Skeletal muscle satellite cell (primary cell): ENCODE measurements around the gene EXOSC9.

Experiments used
- H3K27me3 ChIP-seq: 2 replicates; pipeline ENCODE4 v1.7.0; 2013; ENCODE audit warnings: low read length; ENCODE audit not compliant: control insufficient read depth, insufficient read depth
- H3K36me3 ChIP-seq: 2 replicates; pipeline ENCODE4 v1.7.0; 2013; ENCODE audit warnings: mild to moderate bottlenecking, control low read depth, low read length; ENCODE audit not compliant: insufficient read depth
- H3K4me1 ChIP-seq: 2 replicates; pipeline ENCODE4 v1.7.0; 2013; ENCODE audit warnings: low read length; ENCODE audit not compliant: control insufficient read depth, insufficient read depth
- H3K4me2 ChIP-seq: 2 replicates; pipeline ENCODE4 v1.7.0; 2013; ENCODE audit warnings: mild to moderate bottlenecking, low read length
- H3K4me3 ChIP-seq: 2 replicates; pipeline ENCODE4 v1.7.0; 2013; ENCODE audit warnings: low read length
- H3K9ac ChIP-seq: 2 replicates; pipeline ENCODE4 v1.7.0; 2013; ENCODE audit warnings: mild to moderate bottlenecking, low read depth, low read length, moderate library complexity
- H3K9me3 ChIP-seq: replicated peaks from 2 replicates; pipeline ENCODE4 v1.7.0; 2013; ENCODE audit warnings: mild to moderate bottlenecking, control low read depth, low read length

EXOSC9 gene

GRCh38 chr4:121811122-121811521, 10.0 kb downstream of the EXOSC9 start:
- Histone ChIP-seq H3K9ac (no peak overlapping the region), H3K4me2 (no peak overlapping the region), H3K36me3 (peaks cover 67% of the 10 kb centered on the region), H3K9me3 (no peaks in the 10 kb centered on the region), H3K4me3 (no peak overlapping the region), H3K27me3 (no peaks in the 10 kb centered on the region), H3K4me1 (no peaks in the 10 kb centered on the region)

DNA sequence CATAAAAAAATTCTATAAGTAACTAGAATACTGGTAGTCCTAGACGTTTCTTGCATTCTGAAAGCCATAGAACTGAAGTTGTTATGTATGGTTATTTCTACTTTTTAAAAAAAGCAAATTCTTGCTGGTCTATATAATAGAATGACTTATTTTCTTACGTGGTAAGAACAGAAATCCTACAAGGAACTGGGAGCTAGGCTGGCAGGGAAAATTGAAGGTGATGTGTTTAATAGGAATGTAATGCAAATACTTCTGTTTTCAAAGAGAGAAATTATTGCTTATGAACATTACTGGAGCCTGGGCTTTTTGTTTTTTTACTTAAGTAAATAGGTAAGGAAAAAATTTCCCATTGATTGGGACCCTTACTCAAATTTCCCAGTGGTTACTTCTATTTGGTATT, 13.6 kb downstream of the EXOSC9 start:
- H3K4me3 ChIP-seq: no peak overlapping the region
- H3K9ac ChIP-seq: no peak overlapping the region
- H3K36me3 ChIP-seq: peaks cover 68% of the 10 kb centered on the region
- H3K27me3 ChIP-seq: no peaks in the 10 kb centered on the region
- H3K4me2 ChIP-seq: no peak overlapping the region
- peaks cover 15% of the 10 kb centered on the region for H3K4me1 ChIP-seq
- no peaks in the 10 kb centered on the region for H3K9me3 ChIP-seq

GRCh38 chr4:121817006-121817405, 15.9 kb downstream of the EXOSC9 start:
- H3K4me2 ChIP-seq: no peak overlapping the region
- H3K9me3 ChIP-seq: no peaks in the 10 kb centered on the region
- no peak overlapping the region for H3K9ac ChIP-seq
- no peak overlapping the region for H3K4me3 ChIP-seq
- peaks cover 59% of the 10 kb centered on the region for H3K36me3 ChIP-seq
- peaks cover 28% of the 10 kb centered on the region for H3K4me1 ChIP-seq
- H3K27me3 ChIP-seq: no peaks in the 10 kb centered on the region

- Histone ChIP-seq H3K9me3 (no peaks in the 10 kb centered on the region), H3K4me3 (no peak overlapping the region), H3K27me3 (no peaks in the 10 kb centered on the region), H3K9ac (no peak overlapping the region), H3K4me2 (no peak overlapping the region), H3K36me3 (peaks cover 57% of the 10 kb centered on the region), H3K4me1 (peaks cover 30% of the 10 kb centered on the region)
These were observed 16.6 kb downstream of the EXOSC9 start for GRCh38 chr4:121817701-121818100.

DNA sequence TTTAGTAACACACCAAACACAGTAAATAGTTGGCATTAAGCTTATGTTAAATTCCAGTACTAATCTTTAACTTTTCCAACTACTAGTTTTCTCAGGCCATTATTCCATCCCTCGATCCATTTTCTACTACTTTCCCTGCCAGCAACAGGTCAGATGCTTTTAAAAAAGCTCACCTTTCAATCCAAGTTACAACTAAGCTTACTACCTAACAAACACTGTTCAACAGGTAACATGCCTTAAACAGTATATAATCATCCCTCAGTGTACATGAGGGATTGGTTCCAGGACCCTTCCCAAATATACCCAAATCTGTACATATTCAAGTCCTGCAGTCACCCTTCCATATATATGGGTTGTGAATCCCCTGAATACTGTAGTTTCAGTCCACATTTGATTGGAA, 17.1 kb downstream of the EXOSC9 start:
- H3K4me2 ChIP-seq: no peak overlapping the region
- peaks cover 30% of the 10 kb centered on the region for H3K4me1 ChIP-seq
- H3K27me3 ChIP-seq: no peaks in the 10 kb centered on the region
- no peak overlapping the region for H3K4me3 ChIP-seq
- H3K9ac ChIP-seq: no peak overlapping the region
- H3K36me3 ChIP-seq: peaks cover 52% of the 10 kb centered on the region
- no peaks in the 10 kb centered on the region for H3K9me3 ChIP-seq

- Histone ChIP-seq H3K9me3 (no peaks in the 10 kb centered on the region), H3K4me1 (peaks cover 30% of the 10 kb centered on the region), H3K4me2 (peak overlapping the region; percentile 19), H3K27me3 (no peaks in the 10 kb centered on the region), H3K4me3 (no peak overlapping the region), H3K9ac (no peak overlapping the region), H3K36me3 (peaks cover 41% of the 10 kb centered on the region)
These were observed 18.3 kb downstream of the EXOSC9 start for GRCh38 chr4:121819216-121819965.

DNA sequence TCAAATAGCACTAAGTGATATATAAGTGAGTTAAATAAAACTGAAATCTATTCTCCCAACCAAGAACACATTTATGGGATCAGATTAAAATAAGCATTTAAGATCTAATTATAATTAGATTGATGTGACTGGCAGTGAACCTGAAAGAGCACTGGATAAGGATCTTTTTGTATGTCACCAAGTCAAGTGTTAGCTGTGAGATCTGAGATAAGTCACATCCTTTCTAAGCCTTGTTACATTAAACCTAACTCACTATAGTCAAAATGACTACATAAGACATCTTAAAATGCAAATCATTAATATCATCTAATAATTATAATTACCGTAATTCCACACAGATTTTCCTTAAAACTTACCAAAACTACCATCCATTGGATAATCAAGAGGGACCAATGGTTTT, 20.9 kb downstream of the EXOSC9 start:
- H3K9ac ChIP-seq: peak overlapping the region; percentile 88
- peak overlapping the region; percentile 90 for H3K4me3 ChIP-seq
- peaks cover 31% of the 10 kb centered on the region for H3K36me3 ChIP-seq
- H3K4me1 ChIP-seq: peaks cover 30% of the 10 kb centered on the region
- peak overlapping the region; percentile 95 for H3K4me2 ChIP-seq
- no peaks in the 10 kb centered on the region for H3K27me3 ChIP-seq
- H3K9me3 ChIP-seq: no peaks in the 10 kb centered on the region

- Histone ChIP-seq H3K9ac (peak overlapping the region; percentile 88), H3K36me3 (peaks cover 23% of the 10 kb centered on the region), H3K4me3 (peak overlapping the region; percentile 90), H3K27me3 (no peaks in the 10 kb centered on the region), H3K4me2 (peak overlapping the region; percentile 95), H3K4me1 (peaks cover 32% of the 10 kb centered on the region), H3K9me3 (no peaks in the 10 kb centered on the region)
These were observed 21.8 kb downstream of the EXOSC9 start for GRCh38 chr4:121822796-121823504.

- H3K36me3 ChIP-seq: peaks cover 17% of the 10 kb centered on the region
- H3K4me1 ChIP-seq: peaks cover 34% of the 10 kb centered on the region
These were observed 22.5 kb downstream of the EXOSC9 start, which contains the start of gene CCNA2 for GRCh38 chr4:121823505-121824170. Gene CCNA2, minus strand, starts transcription at chr4:121823883. Its CDS starts 255 bp downstream, at chr4:121823628.

DNA sequence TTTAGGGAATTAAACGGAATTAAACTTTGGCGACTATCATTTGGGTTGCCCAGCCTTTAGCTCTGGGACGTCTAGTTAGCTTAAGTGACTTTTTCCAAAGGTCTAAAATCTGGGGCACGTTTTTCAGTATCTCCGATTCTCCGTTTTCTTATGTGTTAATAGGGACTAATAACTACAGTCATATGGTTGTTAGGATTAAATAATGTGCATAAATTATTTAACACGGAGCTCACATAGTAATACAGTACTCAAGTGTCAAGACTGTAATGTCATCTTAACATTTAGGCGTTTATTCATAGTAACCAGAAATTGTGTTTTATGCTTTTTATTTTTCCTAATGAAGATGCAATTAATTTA, 23.0 kb downstream of the EXOSC9 start:
- peak overlapping the region; percentile 90 for H3K4me3 ChIP-seq
- no peaks in the 10 kb centered on the region for H3K9me3 ChIP-seq
- H3K4me2 ChIP-seq: peak overlapping the region; percentile 95
- no peaks in the 10 kb centered on the region for H3K27me3 ChIP-seq
- H3K9ac ChIP-seq: peak overlapping the region; percentile 88
- H3K4me1 ChIP-seq: peaks cover 34% of the 10 kb centered on the region
- peaks cover 12% of the 10 kb centered on the region for H3K36me3 ChIP-seq

More at GRCh38 chr4:121823505-121824170, 22.5 kb downstream of the EXOSC9 start, which contains the start of gene CCNA2:
- H3K9ac ChIP-seq: peak within 1 kb of the TSS; percentile 88
- H3K9me3 ChIP-seq: no peaks in the 10 kb centered on the region
- H3K4me3 ChIP-seq: peak within 1 kb of the TSS; percentile 90
- peak within 1 kb of the TSS; percentile 95 for H3K4me2 ChIP-seq
- no peaks in the 10 kb centered on the region for H3K27me3 ChIP-seq

DNA sequence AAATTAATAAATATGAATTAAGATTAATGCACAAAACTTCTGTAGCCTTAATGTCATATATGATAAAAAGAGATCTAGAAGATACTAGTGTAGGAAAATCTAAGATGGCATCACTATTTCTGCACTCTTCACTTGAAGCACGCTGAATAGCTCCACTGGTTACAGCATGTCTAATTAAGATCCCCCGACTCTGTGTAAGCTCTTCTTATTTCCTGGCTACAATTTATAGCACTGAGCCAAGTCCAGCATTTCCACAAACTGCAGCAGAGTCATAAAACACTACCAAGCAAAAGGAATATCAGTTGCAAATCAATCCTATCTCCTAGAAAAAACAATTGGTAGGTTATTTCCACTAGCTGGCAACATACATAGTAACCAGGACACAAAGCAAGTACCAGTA, 23.8 kb downstream of the EXOSC9 start:
- Histone ChIP-seq H3K9me3 (no peaks in the 10 kb centered on the region), H3K4me1 (peaks cover 33% of the 10 kb centered on the region), H3K4me2 (no peak overlapping the region), H3K27me3 (no peaks in the 10 kb centered on the region), H3K9ac (no peak overlapping the region), H3K4me3 (no peak overlapping the region), H3K36me3 (peaks cover 7% of the 10 kb centered on the region)
